ENCODE measurements around the gene OR2V1.
"Not testable (repeated sequence)": the region's sequence is repeated elsewhere in the genome, so short reads cannot be mapped to it uniquely, and the experiment has no call there.

Gene OR2V1

GRCh38 chr5:181126841-181127240, 4.1 kb downstream of the OR2V1 start:
- DNase-seq, result no peak

- no peak for DNase-seq
Observed at GRCh38 chr5:181124526-181124925, 6.4 kb downstream of the OR2V1 start.

- no peak for DNase-seq
Observed at GRCh38 chr5:181121675-181122561, 9.1 kb downstream of the OR2V1 start.

- no peak for DNase-seq
Observed at GRCh38 chr5:181120761-181121160, 10.2 kb downstream of the OR2V1 start.

- no peak for DNase-seq
Observed at GRCh38 chr5:181120306-181120705, 10.7 kb downstream of the OR2V1 start.

- DNase-seq, result no peak
Observed at GRCh38 chr5:181119105-181119504, 11.9 kb downstream of the OR2V1 start.

GRCh38 chr5:181118369-181118768, 12.6 kb downstream of the OR2V1 start:
- DNase-seq, result no peak

GRCh38 chr5:181114844-181115778, 15.9 kb downstream of the OR2V1 start:
- DNase-seq, result peak in 1 of 3 experiments; percentile 30

GRCh38 chr5:181114284-181114843, 16.6 kb downstream of the OR2V1 start:
- DNase-seq, result no peak

GRCh38 chr5:181113572-181113971, 17.4 kb downstream of the OR2V1 start:
- not testable (repeated sequence) for DNase-seq

GRCh38 chr5:181112476-181112875, 18.5 kb downstream of the OR2V1 start:
- DNase-seq, result no peak

GRCh38 chr5:181111010-181111409, 20.0 kb downstream of the OR2V1 start:
- DNase-seq, result no peak

- no peak for DNase-seq
Observed at GRCh38 chr5:181109489-181110013, 21.4 kb downstream of the OR2V1 start.

- DNase-seq, result no peak
Observed at GRCh38 chr5:181108578-181109165, 22.3 kb downstream of the OR2V1 start.

GRCh38 chr5:181107699-181108098, 23.3 kb downstream of the OR2V1 start:
- DNase-seq, result no peak

- no peak for DNase-seq
Observed at GRCh38 chr5:181105391-181106025, 25.5 kb downstream of the OR2V1 start.

- DNase-seq, result not testable (repeated sequence)
Observed at GRCh38 chr5:181104606-181105390, 26.2 kb downstream of the OR2V1 start.

GRCh38 chr5:181104259-181104568, 26.8 kb downstream of the OR2V1 start:
- not testable (repeated sequence) for DNase-seq

GRCh38 chr5:181101930-181102674, 28.9 kb downstream of the OR2V1 start:
- not testable (repeated sequence) for DNase-seq

- not testable (repeated sequence) for DNase-seq
Observed at GRCh38 chr5:181101030-181101641, 29.8 kb downstream of the OR2V1 start.

Measured in NCI-H1417 (cell line).